Islet of Langerhans (tissue), 1 donor: ENCODE results near the gene DOCK2.

Source experiments
- FAIRE-seq: peaks from one replicate; lab custom pipeline; 2011; peaks lifted over from hg19 to GRCh38; lab: Jason Lieb, UNC

The DOCK2 gene

GRCh38 chr5:169691471-169691870, 54.4 kb downstream of the DOCK2 start:
- no peak for FAIRE-seq

- no peak for FAIRE-seq
These were observed 57.1 kb downstream of the DOCK2 start for GRCh38 chr5:169694091-169694625.

GRCh38 chr5:169695025-169695625, 58.0 kb downstream of the DOCK2 start:
- no peak for FAIRE-seq

GRCh38 chr5:169695919-169696490, 58.9 kb downstream of the DOCK2 start:
- FAIRE-seq = no peak

GRCh38 chr5:169696621-169697510, 59.8 kb downstream of the DOCK2 start:
- FAIRE-seq = no peak

GRCh38 chr5:169697511-169697890, 60.4 kb downstream of the DOCK2 start:
- FAIRE-seq = no peak

GRCh38 chr5:169697976-169698375, 60.9 kb downstream of the DOCK2 start:
- FAIRE-seq = no peak

- FAIRE-seq = no peak
These were observed 63.5 kb downstream of the DOCK2 start for GRCh38 chr5:169700611-169701010.

- FAIRE-seq = no peak
These were observed 64.9 kb downstream of the DOCK2 start for GRCh38 chr5:169701910-169702451.

GRCh38 chr5:169702693-169703481, 65.8 kb downstream of the DOCK2 start:
- FAIRE-seq = no peak

- FAIRE-seq = no peak
These were observed 66.7 kb downstream of the DOCK2 start for GRCh38 chr5:169703813-169704212.

GRCh38 chr5:169705322-169705721, 68.2 kb downstream of the DOCK2 start:
- no peak for FAIRE-seq

GRCh38 chr5:169706071-169706470, 69.0 kb downstream of the DOCK2 start:
- no peak for FAIRE-seq

GRCh38 chr5:169706758-169707450, 69.8 kb downstream of the DOCK2 start:
- FAIRE-seq = no peak

- no peak for FAIRE-seq
These were observed 70.6 kb downstream of the DOCK2 start for GRCh38 chr5:169707686-169708085.

GRCh38 chr5:169710675-169711074, 73.6 kb downstream of the DOCK2 start:
- FAIRE-seq = no peak

- no peak for FAIRE-seq
These were observed 74.6 kb downstream of the DOCK2 start for GRCh38 chr5:169711551-169712225.

GRCh38 chr5:169712428-169712827, 75.4 kb downstream of the DOCK2 start:
- no peak for FAIRE-seq

GRCh38 chr5:169716287-169716686, 79.2 kb downstream of the DOCK2 start:
- no peak for FAIRE-seq

GRCh38 chr5:169717288-169717687, 80.2 kb downstream of the DOCK2 start:
- no peak for FAIRE-seq
